HUES6 (cell line): ENCODE measurements around the gene WDR35.

Source experiments
- H3K27ac ChIP-seq: 2 replicates; pipeline ENCODE4 v1.7.0; 2013; ENCODE audit warnings: low read depth, mild to moderate bottlenecking, low read length, inconsistent platforms
- H3K27me3 ChIP-seq: 2 replicates; pipeline ENCODE4 v1.6.1; 2013; ENCODE audit warnings: low read length; ENCODE audit not compliant: control insufficient read depth, insufficient read depth
- H3K36me3 ChIP-seq: 2 replicates; pipeline ENCODE4 v1.6.1; 2013; ENCODE audit warnings: low read length; ENCODE audit not compliant: control insufficient read depth, insufficient read depth
- H3K4me1 ChIP-seq: 2 replicates; pipeline ENCODE4 v1.6.1; 2013; ENCODE audit warnings: low read length; ENCODE audit not compliant: control insufficient read depth, insufficient read depth
- H3K4me3 ChIP-seq: 2 replicates; pipeline ENCODE4 v1.5.1; 2013; ENCODE audit warnings: low read depth, low read length
- H3K9ac ChIP-seq: one replicate; pipeline ENCODE4 v1.6.1; 2013; ENCODE audit warnings: mild to moderate bottlenecking, low read length
- H3K9me3 ChIP-seq: 2 replicates; pipeline ENCODE4 v1.6.1; 2013; ENCODE audit warnings: low read depth, low read length; ENCODE audit not compliant: control insufficient read depth, insufficient read depth

Gene WDR35

GRCh38 chr2:19902216-19902740 is 87.6 kb downstream of the WDR35 start:
- Histone ChIP-seq H3K27me3 (no peaks in the 10 kb centered on the region), H3K4me3 (peak overlapping the region; percentile 85), H3K9me3 (no peaks in the 10 kb centered on the region), H3K27ac (peak overlapping the region; percentile 79), H3K9ac (peak overlapping the region; percentile 98), H3K4me1 (peaks cover 8% of the 10 kb centered on the region; the same call in 1 of the 2 replicates), H3K36me3 (no peaks in the 10 kb centered on the region)

GRCh38 chr2:19901442-19902215 is 88.3 kb downstream of the WDR35 start, which contains the start of gene TTC32:
TTC32 (minus strand) TSS chr2:19901983; CDS start chr2:19901854, 129 bp downstream.
- Histone ChIP-seq H3K36me3 (no peaks in the 10 kb centered on the region), H3K9me3 (no peaks in the 10 kb centered on the region), H3K4me1 (peaks cover 8% of the 10 kb centered on the region; the same call in 1 of the 2 replicates), H3K4me3 (peak within 1 kb of the TSS; percentile 85), H3K27me3 (no peaks in the 10 kb centered on the region), H3K27ac (peak within 1 kb of the TSS; percentile 79), H3K9ac (peak within 1 kb of the TSS; percentile 98)

GRCh38 chr2:19900931-19901441 is 88.9 kb downstream of the WDR35 start:
- Histone ChIP-seq H3K4me1 (peaks cover 8% of the 10 kb centered on the region; the same call in 1 of the 2 replicates), H3K4me3 (peak overlapping the region; percentile 85), H3K9me3 (no peaks in the 10 kb centered on the region), H3K27ac (peak overlapping the region; percentile 79; the same call in 1 of the 2 replicates), H3K9ac (peak overlapping the region; percentile 98), H3K27me3 (no peaks in the 10 kb centered on the region), H3K36me3 (no peaks in the 10 kb centered on the region)

GRCh38 chr2:19899985-19900930 is 89.6 kb downstream of the WDR35 start:
- Histone ChIP-seq H3K9ac (peak overlapping the region; percentile 98), H3K4me1 (peaks cover 8% of the 10 kb centered on the region; the same call in 1 of the 2 replicates), H3K4me3 (peak overlapping the region; percentile 85), H3K9me3 (no peaks in the 10 kb centered on the region), H3K27ac (no peak overlapping the region), H3K36me3 (no peaks in the 10 kb centered on the region), H3K27me3 (no peaks in the 10 kb centered on the region)

GRCh38 chr2:19898592-19899329 is 91.1 kb downstream of the WDR35 start:
- peaks cover 8% of the 10 kb centered on the region; the same call in 1 of the 2 replicates for H3K4me1 ChIP-seq
- H3K9me3 ChIP-seq = no peaks in the 10 kb centered on the region
- no peak overlapping the region for H3K9ac ChIP-seq
- H3K27ac ChIP-seq = no peak overlapping the region
- H3K36me3 ChIP-seq = no peaks in the 10 kb centered on the region
- no peak overlapping the region for H3K4me3 ChIP-seq
- H3K27me3 ChIP-seq = no peaks in the 10 kb centered on the region

GRCh38 chr2:19897623-19898245 is 92.2 kb downstream of the WDR35 start:
- H3K27ac ChIP-seq = no peak overlapping the region
- H3K9me3 ChIP-seq = no peaks in the 10 kb centered on the region
- H3K4me3 ChIP-seq = no peak overlapping the region
- H3K9ac ChIP-seq = no peak overlapping the region
- peaks cover 8% of the 10 kb centered on the region; the same call in 1 of the 2 replicates for H3K4me1 ChIP-seq
- H3K27me3 ChIP-seq = no peaks in the 10 kb centered on the region
- H3K36me3 ChIP-seq = no peaks in the 10 kb centered on the region

GRCh38 chr2:19895535-19895934 is 94.4 kb downstream of the WDR35 start:
- Histone ChIP-seq H3K9me3 (no peaks in the 10 kb centered on the region), H3K27me3 (no peaks in the 10 kb centered on the region), H3K36me3 (no peaks in the 10 kb centered on the region), H3K4me1 (peaks cover 7% of the 10 kb centered on the region; the same call in 1 of the 2 replicates), H3K27ac (no peak overlapping the region), H3K9ac (no peak overlapping the region), H3K4me3 (no peak overlapping the region)

GRCh38 chr2:19894134-19894792 is 95.6 kb downstream of the WDR35 start:
- Histone ChIP-seq H3K4me1 (no peaks in the 10 kb centered on the region), H3K27me3 (no peaks in the 10 kb centered on the region), H3K36me3 (no peaks in the 10 kb centered on the region), H3K27ac (no peak overlapping the region), H3K9me3 (no peaks in the 10 kb centered on the region), H3K9ac (no peak overlapping the region), H3K4me3 (no peak overlapping the region)

- Histone ChIP-seq H3K36me3 (no peaks in the 10 kb centered on the region), H3K4me1 (no peaks in the 10 kb centered on the region), H3K27me3 (no peaks in the 10 kb centered on the region), H3K4me3 (no peak overlapping the region), H3K27ac (no peak overlapping the region), H3K9ac (no peak overlapping the region), H3K9me3 (no peaks in the 10 kb centered on the region)
Measured at GRCh38 chr2:19893520-19894133, 96.3 kb downstream of the WDR35 start.
